Activated CD4-positive, alpha-beta T cell treated with anti-CD3 and anti-CD28 coated beads, Interleukin-2, amount 50 U/mL, for 24 hours (primary cell): ENCODE measurements around the gene ENTPD8.
"Not testable (repeated sequence)": the region's sequence is repeated elsewhere in the genome, so short reads cannot be mapped to it uniquely, and the experiment has no call there.

Experiments
- DNase-seq, 2 donors: peaks; one replicate each; pipeline ENCODE4 v3.0.0-alpha.2; 2020; ENCODE audit warnings: low read depth in 1 of 2, low spot score in 1 of 2

Gene ENTPD8

GRCh38 chr9:137476856-137477255 is 35.7 kb upstream of the ENTPD8 start:
- DNase-seq, result no peak

GRCh38 chr9:137475666-137476065 is 34.5 kb upstream of the ENTPD8 start:
- DNase-seq, result no peak

GRCh38 chr9:137474271-137474670 is 33.1 kb upstream of the ENTPD8 start:
- no peak for DNase-seq

DNA sequence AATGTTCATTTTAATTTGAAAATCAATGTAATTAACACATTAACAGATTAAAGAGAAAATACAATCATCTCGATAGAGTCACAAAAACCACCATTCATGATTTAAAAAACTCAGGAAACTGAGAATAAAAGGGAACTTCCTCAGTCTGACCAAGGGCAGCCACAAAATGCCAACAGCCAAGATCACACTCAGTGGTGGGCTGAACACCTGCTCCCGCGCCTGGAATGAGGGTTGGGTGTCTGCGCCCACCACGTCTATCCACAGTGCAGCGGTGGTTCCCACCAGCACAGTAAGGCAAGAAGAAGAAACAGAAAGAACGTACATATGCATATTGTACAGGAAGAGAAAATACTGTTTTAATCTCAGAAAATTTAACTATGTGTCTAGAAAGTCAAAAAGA is 29.6 kb upstream of the ENTPD8 start:
- no peak for DNase-seq

DNA sequence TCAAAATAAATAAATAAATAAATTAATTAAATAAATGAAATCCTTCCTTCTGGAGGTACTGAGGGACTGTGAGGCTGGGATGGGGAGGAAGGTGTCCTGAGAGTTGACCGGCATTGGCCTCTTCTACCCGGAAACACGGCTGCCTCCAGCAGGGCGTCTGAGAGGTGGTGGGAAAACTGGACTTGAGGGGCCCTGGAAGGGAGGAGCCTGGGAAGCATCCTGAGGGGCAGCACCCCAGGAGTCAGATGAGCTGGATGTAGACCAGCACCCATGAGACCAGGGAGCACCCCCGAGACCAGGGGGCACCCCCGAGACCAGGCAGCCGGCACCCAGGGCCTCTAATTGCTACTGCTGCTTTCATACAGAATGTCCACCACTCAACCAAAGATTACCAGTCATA is 26.7 kb upstream of the ENTPD8 start:
- no peak for DNase-seq

GRCh38 chr9:137467161-137467581 is 26.0 kb upstream of the ENTPD8 start:
- no peak for DNase-seq

GRCh38 chr9:137466389-137467085 is 25.4 kb upstream of the ENTPD8 start:
- not testable (repeated sequence) for DNase-seq

DNA sequence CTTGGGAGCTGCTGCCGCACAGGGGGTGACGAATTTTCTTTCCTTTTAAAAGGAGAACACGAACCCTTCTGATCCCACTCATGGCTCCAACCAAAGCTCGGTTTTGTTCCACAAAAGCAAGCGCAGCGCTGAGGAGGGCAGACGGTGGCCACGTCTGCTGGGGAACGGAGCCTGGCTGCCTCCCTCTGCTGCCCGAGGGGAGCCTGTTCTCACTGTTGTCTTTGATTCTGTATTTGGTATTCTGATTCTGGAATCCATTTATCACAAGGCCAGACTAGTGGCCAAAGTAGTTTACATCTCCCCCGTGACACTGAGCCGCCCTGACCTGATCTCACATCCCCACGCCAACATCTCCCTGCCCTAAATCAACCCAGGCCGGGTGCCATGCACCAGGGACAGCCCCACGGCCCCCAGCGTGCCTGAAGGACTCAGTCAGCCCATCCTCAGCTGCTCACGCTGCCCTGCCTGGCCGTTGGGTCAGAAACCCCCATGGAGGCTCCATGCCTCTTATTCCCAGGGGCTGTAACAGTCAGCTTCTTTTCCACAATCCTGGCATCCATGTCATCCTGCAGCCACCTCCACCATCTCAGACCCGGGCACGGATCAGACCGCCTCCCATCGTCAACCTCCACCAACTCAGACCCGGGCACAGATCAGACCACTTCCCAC is 24.7 kb upstream of the ENTPD8 start:
- no peak for DNase-seq

GRCh38 chr9:137465000-137465719 is 24.0 kb upstream of the ENTPD8 start:
- no peak for DNase-seq

DNA sequence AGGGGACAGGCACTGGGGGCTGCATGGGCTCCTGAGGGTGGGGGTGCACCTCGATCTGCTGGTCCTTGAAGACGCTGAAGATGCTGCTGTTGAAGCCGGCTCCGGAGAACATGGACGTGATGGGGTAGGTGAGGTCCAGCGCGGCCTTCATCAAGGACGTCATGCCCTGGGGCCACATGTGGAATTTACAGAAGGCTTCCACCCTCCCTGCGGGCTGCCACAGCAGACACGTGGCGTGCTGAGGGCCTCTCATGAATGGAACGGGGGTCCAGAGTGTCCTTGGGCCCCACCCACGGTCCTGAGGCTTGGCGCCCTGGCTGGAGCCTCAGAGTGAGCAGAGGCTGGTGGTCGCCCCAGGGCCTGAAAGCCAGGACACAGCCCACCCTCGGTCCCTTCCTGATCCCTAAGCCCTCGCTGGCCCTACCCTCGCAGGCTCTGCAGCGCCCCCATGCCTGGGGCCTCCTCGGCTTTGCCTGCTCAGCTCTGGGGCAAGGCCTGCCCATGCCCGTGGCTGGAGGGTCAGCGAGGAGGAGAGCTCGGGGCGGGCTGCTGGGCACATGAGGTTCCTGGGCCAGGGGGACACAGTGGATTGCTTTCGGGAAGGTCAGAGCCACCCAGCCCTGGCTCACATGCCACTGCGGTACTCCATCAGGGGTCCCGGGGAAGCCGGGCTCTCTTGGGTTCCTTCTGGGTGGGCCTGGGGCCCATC is 23.3 kb upstream of the ENTPD8 start:
- no peak for DNase-seq

DNA sequence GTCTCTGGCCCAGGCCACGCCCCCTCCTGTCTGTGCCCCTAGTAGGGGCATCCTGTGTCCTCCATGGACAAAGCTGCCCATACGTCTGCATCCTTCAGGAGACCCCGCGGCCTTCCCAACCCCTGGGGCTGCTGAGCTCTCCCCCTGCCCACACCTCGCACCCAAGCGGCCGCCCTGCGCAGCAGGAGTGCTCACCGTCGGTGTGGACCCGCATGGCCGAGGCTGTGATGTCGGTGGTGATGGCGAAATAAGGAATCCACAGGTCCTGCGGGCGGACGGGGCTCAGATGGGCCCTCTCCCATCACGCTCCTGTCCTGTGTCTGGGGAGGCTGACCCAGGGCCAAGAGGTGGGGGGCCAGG is 22.8 kb upstream of the ENTPD8 start:
- DNase-seq, result no peak

GRCh38 chr9:137462986-137463930 is 22.1 kb upstream of the ENTPD8 start:
- no peak for DNase-seq

DNA sequence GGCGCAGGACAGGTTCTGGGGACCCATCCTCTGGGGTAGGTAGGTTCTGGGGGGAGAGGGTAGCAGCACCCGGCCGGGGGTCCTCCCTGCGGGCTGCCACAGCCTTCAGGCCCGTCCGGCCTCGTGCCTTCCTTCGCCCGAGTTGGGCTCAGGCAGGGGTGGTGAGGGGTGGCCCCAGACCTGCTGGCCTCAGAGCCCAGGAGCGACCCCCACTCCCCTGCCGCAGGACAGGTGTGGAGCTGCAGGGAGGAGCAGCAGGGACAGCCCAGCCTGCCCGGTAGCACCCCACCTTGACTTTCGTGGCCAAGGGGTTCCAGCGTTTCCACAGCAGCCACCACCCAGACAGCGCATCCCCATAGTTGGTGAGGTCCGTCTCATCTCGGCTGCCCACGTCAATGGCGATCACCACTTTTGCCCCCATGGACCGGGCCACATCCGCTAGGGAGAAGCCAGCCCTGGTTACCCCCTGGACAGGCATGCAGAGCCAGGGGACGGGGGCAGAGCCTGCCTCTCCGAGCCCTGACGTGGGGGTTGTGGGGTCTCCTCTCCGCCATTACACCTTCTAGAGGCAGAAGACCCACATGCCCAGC is 21.3 kb upstream of the ENTPD8 start:
- DNase-seq, result no peak

DNA sequence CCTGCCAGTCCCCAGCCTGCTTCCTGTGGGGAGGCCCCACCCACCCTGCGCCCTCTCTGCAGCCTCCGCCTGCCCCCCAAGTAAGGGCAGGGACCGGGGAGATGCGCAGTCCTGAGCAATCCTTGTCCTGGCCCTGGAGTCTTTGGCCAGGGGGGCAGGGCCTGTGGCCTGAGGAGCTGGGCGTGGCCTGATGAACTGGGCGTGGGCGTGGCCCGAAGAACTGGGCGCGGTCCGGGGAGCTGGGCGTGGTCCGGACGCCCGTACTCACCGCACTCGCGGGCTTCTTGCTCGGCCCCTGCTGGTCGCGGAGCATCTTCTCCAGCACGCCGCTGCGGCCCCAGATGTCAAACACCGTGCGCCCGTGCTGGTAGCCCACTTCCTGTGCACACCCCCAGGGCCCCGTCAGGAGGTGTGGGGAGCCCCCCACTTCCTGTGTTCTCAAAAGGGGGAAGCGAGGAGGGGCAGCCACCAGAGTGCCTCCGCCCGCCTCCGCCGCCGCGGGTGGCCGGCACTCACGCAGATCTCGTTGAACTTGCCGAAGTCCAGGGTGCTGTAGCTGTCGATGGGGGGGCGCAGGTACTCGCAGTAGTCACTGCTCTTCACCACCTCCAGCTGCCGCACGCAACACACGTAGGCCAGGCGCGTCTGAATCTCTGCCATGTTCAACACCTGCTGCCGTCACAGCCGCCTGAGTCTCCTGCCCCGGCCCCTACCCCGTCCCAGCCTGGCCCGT is 20.7 kb upstream of the ENTPD8 start:
- peak in 1 of 2 donors; percentile 57 for DNase-seq

DNA sequence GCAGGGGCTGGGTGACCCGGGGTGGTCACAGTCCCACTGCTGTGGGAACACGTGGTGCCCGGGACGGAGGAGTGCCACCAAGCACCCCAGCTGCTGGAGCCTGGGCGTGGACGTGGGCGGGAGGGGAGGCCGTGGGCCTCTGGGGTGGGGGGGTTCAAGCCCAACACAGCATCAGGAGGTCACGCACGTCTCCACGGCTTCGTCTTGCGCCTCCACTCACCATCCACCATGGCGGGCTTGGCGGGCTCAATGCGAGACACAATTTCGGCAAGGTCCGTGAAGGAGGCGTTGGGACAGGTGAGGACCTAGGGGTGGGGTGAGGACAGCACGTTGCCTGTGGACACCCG is 20.1 kb upstream of the ENTPD8 start:
- DNase-seq, result no peak

GRCh38 chr9:137460363-137461315 is 19.5 kb upstream of the ENTPD8 start:
- DNase-seq, result no peak

GRCh38 chr9:137459601-137460362 is 18.6 kb upstream of the ENTPD8 start:
- no peak for DNase-seq

DNA sequence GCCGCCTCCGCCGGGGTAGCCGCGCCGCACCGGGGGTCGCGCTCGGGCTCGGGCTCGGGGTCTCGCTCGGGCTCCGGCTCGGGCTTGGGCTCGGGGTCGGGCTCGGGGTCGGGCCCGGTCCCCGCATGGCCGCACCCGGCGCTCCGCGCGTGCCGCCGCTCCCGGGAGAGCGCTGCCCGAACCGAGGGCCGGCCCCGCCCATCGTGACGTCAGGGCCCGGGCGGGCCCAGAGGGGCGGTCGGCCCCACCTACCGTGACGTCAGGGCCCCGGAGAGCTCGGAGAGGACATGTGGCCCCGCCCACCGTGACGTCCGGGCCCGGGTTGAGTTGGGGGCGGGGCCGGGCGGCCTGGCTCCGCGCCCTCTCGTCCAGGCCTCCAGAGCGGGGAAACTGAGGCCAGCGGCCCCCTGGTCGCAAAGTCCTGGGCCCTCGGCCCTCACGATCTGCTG is 18.0 kb upstream of the ENTPD8 start, which contains the start of gene NSMF:
NSMF (minus strand) TSS at position 183 of the 449 bp plus-strand sequence. CDS start 232 bp downstream, outside the sequence.
- DNase-seq, result peak; percentile 92
